OCI-M2 (cell line): Measurements from ENCODE around the gene SLC40A1.

ENCODE experiments used
- DNase-seq: peaks from one replicate; lab custom pipeline; 2025; ENCODE audit not compliant: unreplicated experiment; lab: John Stamatoyannopoulos, UW

SLC40A1 gene, protein sequence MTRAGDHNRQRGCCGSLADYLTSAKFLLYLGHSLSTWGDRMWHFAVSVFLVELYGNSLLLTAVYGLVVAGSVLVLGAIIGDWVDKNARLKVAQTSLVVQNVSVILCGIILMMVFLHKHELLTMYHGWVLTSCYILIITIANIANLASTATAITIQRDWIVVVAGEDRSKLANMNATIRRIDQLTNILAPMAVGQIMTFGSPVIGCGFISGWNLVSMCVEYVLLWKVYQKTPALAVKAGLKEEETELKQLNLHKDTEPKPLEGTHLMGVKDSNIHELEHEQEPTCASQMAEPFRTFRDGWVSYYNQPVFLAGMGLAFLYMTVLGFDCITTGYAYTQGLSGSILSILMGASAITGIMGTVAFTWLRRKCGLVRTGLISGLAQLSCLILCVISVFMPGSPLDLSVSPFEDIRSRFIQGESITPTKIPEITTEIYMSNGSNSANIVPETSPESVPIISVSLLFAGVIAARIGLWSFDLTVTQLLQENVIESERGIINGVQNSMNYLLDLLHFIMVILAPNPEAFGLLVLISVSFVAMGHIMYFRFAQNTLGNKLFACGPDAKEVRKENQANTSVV

DNA sequence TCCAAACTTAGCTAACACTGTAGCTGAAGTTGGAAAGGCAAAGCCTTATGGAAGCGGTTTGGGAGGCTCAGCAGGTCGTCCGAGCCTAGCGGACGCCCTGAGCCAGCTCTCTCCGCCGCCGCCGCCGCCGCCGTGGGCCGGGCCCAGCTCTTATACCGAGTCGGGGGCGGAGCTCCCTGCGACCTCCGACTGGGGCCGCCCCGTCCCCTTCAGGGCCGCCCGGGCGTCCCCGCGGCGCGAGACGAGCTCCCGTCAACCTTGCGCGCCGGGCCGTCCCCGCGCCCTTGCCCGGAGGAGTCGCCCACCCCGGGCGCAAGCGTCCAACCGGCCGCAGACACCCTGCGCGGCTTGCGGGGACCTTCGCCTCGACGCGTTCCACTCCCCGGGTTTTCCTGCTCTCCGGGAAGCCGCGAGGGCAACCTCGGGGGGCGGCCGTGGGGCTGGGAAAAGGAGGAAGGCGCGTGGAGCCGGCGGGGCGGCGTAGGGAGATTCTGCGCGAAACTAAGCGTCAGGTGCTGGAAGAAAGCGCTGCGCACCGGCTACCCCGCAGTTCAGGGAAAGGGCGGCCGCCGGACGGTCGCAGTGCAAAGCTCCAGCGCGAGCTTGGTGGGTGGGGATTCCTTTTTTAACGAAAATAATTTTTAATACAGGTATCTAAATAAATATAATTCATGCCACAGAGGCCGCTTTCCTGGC, at the start of gene SLC40A1:
Gene SLC40A1, minus strand, starts transcription at position 129 of the 696 bp plus-strand sequence. CDS start 326 bp downstream, outside the sequence.
- no peak for DNase-seq

DNA sequence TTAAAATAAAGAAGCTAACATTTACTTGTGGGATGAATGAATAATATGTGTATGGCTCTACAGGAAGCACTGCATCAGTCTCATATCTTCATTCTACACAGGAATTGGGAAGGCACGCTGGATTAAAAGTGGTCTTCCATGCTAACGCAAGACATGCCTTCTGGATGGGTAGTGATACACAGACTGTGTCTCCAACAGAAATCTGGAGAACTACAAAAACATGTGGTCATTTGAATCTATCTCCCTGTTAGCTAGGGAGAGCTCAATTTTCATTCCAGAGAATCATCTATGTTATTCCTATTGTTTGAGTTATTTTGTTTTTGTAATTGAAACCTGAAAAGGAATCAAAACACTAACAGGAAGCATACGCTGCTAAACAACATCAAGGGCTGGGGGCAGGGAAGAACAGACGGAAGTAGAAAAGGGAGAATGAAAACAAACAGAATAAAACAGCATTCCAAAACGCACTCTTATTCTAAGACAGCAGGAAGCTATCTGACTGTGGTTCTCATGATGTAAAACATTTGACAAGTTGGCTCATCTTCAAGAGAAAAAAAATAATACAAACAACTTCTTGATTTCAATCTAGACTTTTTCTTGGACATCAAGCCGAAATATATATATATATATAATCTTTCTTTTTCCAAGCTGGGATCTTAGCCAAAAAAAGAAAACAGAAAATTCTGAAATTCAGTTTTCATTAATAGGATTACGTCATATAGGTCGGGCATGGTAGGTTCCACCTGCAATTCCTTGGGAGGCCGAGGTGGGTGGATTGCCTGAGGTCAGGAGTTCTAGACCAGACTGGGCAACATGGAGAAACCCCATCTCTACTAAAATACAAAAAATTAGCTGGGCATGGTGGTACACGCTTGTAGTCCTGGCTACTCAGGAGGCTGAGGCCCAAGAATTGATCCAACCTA, 49.2 kb upstream of the SLC40A1 start:
- DNase-seq, result no peak

- DNase-seq, result no peak
Measured at GRCh38 chr2:189628817-189629530, 48.4 kb upstream of the SLC40A1 start.

GRCh38 chr2:189627789-189628188, 47.2 kb upstream of the SLC40A1 start:
- no peak for DNase-seq

GRCh38 chr2:189625636-189626035, 45.0 kb upstream of the SLC40A1 start:
- DNase-seq, result no peak

GRCh38 chr2:189624648-189625355, 44.2 kb upstream of the SLC40A1 start:
- DNase-seq, result no peak

GRCh38 chr2:189623049-189623448, 42.5 kb upstream of the SLC40A1 start:
- DNase-seq, result no peak

GRCh38 chr2:189621781-189622180, 41.2 kb upstream of the SLC40A1 start:
- no peak for DNase-seq

- no peak for DNase-seq
Measured at GRCh38 chr2:189618197-189618596, 37.6 kb upstream of the SLC40A1 start.

DNA sequence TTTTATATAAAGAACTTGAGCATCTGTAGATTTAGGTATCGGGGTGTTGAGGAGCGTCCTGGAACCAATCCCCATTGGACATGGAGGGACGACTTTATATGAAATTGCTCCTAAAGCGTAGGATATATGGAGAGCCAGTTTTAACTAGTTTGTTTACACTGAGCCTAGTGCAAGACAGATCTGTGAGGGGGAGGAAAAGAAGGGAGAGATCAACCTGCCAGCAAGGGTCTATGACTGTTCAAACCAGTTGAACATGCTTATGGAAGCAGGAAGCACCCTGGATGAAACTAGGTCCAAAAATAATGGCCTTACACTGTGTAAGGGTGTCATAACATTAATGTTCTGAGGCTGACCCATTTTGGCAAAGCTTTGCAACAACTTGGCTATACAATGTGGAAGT, 34.0 kb upstream of the SLC40A1 start:
- DNase-seq, result no peak

- no peak for DNase-seq
Measured at GRCh38 chr2:189613650-189614420, 33.2 kb upstream of the SLC40A1 start.

- DNase-seq, result peak; percentile 58
Measured at GRCh38 chr2:189613077-189613636, 32.6 kb upstream of the SLC40A1 start.

DNA sequence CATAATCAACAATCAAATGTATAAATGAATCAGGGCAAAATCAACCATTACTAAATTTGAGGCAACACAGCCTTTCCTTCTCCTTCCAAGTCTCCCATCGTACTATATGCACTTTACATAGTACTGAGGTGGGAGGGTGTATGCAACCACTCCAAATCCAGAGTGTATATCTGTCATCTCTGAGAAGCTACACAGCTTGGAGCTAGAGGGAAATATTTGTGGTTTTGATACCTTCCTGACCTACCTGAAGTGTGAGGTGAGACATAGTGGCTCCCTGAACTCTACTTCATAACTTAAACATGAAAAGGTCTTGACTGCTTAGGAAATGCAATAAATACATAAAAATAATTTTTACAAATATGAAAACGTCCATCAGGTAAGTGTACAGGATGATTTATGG, 30.1 kb upstream of the SLC40A1 start:
- DNase-seq, result no peak

GRCh38 chr2:189609853-189610252, 29.3 kb upstream of the SLC40A1 start:
- no peak for DNase-seq

DNA sequence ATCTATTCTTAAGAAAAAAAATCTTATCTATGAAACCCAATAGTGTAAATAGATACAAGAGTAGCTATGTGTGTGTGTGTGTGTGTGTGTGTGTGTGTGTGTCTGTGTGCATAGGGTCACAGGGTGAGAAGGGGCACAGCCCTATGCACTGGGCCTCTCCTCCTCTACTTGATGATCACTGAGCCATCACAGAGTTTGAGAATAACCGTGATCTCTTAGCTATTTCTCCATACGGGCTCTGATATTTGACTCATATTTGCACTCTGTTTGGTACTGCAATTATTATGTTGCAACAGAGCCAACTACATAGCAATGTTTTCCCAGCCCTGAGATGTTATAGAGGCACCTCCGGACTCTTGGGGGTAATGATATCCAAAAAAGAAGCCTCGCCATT, 28.8 kb upstream of the SLC40A1 start:
- DNase-seq, result no peak

DNA sequence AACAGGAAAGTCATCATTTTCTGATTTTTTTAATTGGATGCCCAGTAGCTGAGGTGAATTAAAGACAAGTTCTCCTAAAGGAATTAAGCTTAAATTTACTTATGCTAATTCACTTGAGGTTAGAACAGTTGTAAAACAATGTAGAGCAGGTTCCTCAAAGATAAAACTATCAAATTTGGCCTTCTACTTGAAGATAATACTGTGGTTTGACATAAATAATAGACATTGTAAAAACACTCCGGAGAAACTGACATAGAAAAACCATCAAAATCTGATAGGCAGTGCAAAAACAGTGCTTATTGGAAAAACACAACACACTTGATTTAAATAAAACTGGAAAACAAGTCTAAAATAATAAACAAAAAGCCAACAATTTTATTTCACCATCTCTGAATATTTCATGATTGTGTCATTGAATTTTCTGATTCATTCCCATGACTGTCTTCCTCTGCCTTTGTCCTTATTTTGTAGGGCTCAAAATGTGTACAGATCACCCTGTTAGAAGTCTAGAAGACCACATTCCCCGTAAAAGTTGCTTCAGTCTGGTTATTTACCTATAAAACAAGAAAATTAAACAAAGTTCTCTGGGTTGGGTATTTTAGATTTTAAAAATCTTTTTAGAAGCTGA, 28.3 kb upstream of the SLC40A1 start:
- DNase-seq, result no peak

GRCh38 chr2:189608170-189608569, 27.6 kb upstream of the SLC40A1 start:
- DNase-seq, result no peak

DNA sequence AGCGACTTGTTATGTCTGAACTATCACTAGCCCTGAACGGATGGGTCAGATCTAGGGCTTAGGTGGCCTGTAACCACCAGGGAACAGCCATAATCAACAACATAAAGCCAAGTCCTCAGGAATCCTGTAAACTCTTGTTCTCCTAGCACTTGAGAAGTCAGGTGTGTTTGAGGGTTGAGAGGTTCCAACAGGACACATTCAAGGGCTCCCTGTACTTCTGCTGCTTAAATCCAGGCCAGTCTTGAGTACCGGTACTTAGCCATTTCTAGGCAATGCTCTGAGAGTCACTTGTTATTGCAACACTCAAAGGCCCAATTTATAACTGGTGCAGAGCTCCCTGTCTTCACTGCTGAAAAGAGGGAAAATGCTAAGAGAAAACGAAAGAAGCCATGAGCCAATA, 21.6 kb upstream of the SLC40A1 start:
- no peak for DNase-seq
